Stimulated activated CD4-positive, alpha-beta T cell treated with anti-CD3 and anti-CD28 coated beads, Interleukin-12 subunit alpha, Interleukin-12 subunit beta, amount 100 ng/mL, for 4 hours (primary cell): ENCODE measurements around the gene SYNC.

ENCODE experiments used
- DNase-seq: peaks from one replicate; pipeline ENCODE4 v3.0.0-alpha.2; 2020

The SYNC gene

DNA sequence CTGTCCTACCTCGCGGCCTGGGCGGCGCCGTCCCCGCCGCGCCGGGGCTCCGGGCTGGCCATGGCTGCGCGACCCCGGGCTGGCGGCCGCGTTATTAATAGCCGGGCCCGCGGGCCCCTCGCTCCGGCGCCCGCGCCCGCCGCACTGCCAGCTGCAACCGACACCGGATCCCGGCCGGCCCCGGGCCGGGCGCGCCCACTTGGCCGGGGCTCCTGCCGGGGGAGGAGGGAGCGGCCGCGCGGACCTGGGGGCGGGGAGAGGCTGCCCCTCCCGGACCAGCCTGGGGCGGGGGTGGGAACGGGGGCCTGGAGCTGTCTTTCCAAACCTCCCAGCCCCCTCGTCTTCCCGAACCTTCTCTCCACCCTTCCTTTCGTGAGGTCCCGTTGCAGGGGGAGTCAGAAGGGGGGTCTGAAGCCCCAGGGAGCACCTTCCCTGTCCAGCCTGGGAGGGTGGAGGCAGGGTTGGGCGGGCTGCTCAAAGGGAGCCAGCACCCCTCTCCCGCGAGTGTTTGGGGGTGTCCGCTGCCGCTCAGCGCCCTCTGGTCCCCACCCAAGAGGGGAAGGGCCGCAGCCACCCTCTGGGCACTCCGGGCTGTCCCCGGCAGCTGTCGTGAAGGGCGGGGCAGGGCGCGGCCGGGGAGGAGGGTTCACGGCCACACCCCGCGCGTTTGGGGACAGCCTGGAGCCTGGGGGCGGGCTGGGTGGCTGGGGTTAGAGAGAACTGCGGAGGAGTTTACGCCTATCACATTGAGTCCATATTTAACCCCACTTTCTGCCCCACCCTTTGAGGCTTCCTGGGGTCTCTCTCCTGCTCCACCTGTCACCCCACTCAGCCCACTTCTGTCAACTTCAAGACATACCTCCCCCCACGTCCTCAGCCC lies at the start of gene SYNC:
TSS of gene SYNC (minus strand) at position 172 of the 880 bp plus-strand sequence. CDS start at position 62, 110 bp downstream.
- no peak for DNase-seq

DNA sequence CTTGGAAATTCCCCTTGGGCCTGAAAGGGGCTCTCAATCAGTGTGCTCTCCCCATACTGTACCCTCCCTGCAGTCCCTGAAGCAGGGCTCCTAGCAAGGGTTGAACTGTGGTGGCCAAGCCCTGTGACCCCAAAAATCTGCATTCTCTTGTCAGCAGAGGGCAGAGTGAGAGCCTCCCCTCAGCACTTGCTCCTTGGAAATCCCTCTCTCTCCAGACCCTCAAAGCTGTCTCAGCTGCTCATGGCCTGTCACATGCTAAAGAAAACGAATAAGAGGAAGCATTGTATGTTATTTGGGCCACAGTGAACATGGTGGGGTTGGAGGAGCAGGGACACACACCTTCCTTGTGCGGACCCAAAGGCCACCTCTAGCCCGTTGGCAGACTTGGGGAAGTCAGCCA lies 47.2 kb upstream of the SYNC start:
- no peak for DNase-seq

DNA sequence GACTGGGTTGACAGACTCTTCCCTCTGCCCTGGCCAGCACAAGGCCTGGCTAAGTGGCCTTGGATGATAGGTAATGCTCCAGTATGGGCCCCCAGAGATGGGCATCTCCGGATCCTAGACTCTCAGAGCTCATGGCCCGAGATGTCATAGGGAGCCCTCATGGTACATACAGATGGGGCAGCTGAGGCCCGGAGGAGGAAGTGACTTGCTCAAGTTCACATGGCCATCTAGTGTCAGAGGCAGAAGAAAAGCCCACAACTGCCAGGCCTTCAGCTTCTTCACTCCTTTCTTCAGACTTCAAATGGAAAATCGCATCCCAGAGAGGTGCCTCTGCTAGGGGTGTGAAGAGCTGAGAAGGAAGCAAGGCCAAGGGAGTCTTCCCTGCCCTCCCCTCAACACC lies 46.8 kb upstream of the SYNC start:
- DNase-seq = no peak

DNA sequence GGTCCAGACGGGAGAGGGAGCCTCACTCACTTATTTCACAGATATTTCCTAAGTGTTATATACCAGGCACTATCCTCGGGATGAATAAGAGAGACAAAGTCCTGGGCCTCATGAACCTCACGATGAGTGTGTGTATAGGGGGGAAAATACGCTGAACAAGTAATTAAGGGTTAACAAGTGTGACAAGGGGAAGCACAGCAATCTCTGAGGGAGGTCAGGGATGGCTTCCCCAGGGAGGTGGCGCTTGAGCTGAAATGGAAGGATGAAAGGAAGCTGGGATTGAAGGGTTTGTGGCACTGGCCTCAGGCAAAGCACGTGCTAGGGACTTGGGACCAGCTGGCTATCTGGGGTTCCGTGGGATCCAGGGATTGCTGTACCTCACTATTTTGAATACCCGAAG lies 46.4 kb upstream of the SYNC start:
- no peak for DNase-seq

DNA sequence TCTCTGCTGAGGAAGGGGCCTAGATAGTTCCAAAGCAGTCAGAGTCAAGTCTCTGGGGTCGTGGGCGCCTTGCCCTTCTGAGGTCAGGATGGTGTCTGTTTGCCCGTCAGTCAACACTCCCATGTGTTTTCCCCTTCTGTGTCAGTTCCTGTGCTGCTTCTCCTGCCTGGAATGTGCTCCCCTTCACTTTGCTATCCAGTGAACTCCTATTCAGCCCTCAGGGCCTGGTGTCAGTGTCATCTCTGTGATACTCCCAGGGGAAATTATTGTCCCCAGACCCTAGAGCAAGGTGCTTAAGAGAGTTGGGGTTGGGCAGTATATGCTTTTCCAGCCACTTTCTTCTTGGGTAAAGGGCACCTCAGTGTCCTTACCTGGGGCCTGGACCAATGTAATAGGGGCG lies 45.8 kb upstream of the SYNC start:
- DNase-seq = no peak

DNA sequence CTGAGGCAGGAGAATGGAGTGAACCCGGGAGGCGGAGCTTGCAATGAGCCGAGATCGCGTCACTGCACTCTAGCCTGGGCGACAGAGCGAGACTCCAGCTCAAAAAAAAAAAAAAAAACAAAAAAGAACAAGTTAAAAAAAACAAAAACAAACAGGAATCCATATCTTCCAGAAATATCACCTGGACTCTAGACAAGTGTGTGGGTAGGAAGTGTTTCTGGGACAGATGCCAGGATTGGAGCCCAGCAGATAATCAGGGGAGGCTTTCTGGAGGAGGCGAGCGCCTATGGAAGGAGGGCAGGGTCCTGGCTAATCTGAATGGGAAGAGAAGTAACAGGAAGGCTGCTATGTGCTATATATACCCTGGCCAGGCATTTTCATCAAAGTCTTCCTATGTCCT lies 43.6 kb upstream of the SYNC start:
- DNase-seq = no peak

DNA sequence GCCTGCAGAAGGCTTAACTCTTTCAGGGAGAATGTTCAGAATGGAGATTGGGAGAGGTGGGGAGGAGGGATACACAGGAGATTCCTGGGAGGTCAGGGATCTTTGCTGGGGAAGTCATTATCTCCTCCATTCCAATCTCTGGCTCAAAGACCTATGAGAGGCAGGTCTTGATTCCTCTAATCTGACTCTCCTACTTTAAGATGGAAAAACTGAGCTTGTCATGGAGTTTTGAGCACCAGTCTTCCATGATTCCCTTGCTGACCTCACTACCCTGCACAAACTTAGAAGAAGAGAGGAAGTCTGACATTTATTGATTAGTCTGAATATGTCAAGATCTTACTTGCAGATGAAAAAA lies 41.5 kb upstream of the SYNC start:
- DNase-seq = no peak

DNA sequence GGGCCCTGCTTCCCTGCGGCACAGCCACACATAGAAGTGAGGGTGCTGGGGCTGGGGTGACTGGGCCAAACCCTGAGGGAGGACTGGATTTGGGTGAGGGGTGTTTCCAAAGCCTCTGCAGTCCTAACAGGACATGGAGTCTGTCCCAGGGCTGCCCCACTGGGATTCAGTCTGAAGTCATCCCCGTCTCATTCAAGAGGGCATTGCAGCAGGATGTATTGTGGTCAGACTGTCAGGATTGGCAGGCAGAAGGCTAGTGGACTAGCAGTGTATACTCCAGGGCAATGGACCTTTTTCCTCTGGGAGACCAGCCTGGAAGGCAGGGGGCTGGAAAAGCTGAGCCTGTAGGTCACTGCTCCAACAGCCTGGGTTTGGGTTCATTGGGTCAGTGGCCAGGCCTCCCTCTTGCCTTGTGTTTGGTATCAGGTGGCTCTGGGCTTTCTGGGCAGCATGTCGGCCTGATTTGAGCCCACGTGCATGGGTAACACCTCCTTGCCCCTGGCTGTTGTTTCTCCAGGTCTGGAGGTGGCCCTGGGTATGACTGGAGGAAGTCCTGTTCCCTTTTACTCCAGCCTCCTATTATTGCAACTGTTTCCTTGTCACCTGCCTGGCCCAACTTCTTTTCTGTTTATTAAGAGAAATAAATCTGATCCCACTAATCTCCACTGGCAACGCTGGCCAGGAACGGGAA lies 41.0 kb upstream of the SYNC start:
- no peak for DNase-seq

DNA sequence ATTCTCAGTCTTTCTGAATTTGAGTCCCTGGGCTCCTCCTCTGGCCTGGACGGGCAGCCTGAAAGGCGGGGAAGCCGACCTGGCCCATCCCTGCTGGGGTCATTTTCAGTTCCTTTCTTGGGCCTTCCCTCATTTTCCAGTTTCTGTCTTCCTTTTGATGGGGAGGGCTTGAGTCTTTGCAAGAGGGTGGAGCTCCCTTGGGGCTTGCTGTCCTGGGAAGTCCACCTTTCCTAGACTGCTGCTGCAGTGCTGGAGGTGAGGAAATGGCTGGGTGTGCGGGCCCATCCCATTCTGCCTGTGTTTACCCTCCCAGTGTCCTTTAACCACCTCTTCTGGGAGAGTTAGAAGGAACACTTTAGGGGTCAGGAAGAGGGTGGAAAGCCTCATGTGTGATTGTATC lies 40.4 kb upstream of the SYNC start:
- no peak for DNase-seq

DNA sequence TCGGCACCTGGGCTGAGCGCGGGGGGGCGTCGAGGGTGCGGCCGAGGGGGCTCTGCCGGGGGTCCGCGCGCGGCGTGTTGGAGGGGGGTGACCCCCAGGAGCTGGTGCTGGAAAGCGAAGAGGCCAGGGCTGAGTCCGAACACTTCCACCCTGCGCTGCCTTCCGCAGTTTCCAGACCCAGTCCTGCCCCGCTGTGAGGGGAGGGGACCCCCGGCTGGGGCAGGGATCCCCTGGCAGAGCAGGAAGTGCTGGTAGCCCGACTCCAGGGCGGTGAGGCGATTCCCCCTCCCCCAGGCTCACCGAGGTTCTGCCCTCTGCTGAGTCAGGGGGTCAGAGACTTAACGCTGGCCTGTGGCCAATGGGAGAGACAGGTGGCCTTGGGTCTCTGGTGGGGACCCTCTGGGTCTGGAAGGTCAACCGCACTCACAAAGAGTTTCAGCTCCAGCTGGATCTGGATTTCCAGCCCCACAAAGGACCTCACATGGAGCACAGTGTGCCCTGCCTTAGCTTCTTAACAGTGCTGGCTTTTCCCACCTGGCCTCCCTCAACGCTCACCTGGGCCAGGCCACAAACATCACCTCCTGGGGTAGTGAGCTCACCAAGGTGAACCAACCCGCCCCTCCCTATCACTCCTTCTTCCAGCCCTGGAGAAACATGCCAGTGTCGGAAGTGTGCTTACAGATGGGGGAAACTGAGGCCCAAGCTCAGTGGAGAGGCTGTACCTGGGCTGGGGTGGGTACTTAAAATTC lies 39.8 kb upstream of the SYNC start:
- no peak for DNase-seq

DNA sequence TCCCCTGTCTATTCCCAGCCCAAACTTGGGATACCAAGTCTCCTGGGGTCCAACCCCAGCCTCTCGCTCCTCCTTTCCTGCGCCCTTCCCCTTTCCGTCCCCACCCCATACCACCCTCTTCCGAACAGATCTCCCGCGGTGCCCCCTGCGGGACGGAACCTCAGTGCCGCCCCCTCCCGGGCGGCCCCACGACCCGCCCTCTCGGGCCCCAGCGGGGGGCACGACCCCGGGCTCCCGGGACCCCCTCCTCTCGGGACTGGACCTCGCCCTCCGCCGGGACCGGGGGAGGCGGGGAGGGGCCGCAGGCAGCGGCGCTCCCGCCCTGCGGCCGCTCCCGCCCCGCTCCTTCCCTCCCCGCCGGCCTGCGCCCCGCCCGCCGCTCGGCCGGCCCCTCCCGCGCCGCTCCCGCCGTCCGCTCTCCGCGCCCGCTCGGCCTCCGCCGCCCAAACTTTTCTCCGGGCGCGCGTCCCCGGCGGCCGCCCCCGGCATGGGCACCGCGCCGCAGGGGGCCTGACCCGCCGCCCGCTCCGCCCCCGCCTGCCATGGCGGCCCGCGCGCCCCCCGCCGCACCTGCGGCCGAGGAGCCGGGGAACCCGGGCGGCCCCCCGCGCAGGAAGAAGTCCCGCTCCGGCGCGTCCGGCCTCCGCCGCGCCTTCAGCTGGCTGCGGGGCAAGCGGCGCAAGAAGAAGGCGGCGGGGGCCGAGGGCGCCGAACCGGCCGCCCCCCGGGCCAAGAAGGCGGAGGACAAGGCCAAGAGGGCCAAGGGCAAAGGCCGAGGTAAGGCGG lies 39.0 kb upstream of the SYNC start:
- no peak for DNase-seq

DNA sequence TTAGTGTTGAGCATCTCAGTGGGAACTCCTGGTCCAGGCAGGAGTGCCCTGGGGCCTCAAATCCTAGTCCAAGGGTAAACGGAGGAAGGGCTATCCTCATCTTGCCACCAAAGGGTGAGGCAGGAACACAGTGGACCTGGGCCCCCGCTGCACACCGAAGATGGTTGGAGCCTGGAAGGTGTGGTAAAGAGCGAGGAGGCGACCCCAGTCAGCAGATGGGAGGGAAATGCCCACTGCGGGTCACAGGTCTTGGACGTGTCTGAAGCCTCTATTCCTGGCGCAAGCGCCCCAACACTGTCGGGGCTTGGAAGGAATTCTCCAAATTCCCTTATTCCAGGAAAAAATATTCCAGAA lies 38.5 kb upstream of the SYNC start:
- DNase-seq = no peak

DNA sequence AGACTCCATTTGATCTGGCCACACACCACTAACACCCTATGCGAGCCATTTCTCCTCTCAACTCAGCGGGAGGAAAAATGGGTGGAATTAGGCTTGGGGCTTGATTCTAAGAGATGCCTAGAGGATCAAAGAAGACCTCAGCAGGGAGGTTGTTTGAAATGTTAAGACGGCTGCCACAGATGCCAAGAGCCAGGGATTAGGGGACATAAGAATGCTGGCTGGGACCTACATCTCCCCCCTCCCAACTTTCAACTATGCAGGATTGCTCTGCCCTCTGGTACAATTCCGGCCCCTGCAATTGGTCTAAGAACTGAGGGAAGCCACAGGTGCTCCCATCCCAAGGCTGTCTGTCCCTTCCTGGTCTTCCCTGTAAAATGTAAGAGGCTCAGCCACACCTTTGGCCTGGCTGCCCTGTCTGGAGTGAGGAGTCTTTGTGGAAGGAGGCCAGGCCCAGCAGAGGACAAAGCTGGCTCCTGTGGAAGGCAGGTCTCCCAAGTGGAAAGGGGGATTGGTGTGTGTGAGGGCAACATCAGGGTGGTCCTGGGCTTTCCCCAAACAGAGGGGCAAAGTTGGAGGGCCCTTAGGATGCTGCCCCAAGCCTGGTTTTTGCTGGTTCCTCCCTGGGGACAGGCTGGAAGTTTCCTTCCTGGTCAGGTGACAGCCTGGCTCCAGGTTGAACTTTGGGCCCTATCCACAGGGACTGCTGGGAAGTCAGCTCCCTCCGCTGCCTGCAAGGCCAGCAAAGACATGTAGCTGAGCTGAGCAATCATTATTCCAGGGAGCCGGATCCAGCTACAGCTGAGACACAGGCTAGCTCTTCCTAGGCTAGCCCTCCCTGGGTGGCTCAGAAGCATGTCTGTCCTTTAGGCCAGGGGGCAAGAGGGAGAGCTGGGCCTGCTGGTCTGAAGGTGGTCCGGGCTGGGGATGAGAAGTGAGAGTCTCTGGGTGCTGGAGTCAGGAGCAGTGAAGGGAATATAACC lies 34.5 kb upstream of the SYNC start:
- no peak for DNase-seq

DNA sequence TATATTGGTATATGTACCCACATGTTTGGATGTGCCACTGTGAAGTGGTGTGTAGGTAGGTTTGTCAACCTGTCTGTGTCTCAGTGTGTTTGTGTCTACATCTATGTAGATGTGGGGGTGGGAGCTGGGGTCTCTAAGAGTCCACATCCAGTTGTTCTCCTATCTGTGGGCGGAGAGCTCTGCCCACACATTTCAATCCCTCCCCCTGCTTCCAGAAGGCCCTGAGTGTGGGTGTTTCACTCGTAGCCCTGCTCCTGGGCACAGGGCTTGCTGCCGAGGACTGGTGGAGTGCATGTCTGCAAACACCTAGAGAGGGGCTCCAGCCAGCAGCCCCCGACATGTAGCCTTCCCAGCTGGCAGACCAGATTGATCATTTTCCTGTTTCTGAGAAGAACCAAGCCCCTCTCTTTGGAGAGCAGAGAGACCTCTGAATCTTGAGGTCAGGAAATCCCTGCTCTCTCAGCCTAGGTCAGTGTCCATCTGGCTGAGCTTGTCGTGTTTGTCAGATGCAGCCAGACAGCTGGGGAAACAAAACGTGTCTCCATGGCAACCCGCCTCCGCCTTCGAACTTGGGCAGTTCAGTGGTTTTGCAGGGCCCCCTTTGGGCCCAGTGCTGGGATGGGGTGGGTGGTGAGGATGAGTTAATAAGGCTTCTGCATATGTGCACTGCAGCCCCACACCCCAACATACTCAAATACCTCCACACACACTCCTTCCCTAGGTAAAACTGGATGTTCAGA lies 31.2 kb upstream of the SYNC start:
- no peak for DNase-seq

DNA sequence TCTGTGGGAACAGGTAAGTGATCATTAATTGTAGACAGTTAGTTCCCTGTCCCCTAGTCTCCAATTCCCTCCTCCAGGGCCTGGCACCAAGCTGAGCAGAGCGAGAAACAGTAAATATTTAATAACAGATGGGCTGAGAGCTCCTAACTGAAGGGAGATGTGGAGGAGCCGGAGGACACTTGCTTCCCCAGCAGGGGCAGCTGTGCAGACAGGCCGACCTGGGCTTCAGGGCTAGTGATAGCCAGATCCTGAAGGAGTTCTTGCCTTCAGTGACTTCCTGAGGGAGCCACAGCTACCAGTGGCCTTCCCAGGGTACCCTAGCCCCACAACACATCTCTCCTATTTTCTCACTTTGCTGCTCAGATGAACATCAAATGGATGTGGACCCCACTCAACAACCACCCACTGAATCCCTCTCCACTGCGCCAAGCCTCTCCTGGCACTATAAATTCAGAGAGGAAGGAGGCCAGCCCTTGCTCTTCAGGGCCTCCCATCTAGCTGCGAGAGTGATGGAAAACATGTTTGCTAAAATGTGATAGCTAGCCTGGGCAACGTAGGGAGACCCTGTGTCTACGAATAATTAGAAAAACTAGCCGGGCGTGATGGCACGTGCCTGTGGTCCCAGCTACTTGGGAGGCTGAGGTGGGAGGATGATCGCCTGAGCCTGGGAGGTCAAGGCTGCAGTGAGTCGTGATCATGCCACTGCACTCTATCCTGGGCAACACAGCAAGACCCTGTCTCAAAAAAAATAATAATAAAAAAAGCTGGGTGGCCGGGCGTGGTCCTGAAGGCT lies 26.9 kb upstream of the SYNC start:
- no peak for DNase-seq

DNA sequence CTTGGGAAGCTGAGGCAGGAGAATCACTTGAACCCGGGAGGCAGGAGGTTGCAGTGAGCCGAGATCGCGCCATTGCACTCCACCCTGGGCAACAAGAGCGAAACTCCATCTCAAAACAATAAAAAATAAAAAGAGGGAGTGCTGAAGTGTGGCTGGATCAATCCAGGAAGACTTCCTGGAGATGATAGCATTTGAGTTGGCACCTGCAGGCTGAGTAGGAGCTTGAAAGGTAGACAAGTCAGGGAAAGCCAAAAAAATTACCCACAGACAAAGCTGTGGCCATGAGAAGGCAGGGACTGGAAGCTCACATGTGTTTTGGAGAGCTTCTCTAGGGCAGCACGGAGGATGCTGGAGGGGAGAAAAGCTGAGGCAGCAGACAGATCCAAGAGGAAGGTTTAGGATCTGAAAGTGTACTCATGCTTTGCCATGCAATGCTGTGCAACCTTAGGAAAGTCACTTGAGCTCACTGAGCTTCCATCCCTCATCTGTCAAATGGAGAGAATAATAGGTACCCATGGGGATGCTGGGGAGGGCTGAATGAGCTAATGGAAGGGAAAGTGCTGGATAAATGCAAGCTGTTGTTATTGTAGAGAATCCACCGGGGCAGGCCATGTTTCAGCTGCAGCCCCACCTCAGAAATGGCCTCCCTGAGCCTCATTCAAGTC lies 26.0 kb upstream of the SYNC start:
- DNase-seq = no peak

DNA sequence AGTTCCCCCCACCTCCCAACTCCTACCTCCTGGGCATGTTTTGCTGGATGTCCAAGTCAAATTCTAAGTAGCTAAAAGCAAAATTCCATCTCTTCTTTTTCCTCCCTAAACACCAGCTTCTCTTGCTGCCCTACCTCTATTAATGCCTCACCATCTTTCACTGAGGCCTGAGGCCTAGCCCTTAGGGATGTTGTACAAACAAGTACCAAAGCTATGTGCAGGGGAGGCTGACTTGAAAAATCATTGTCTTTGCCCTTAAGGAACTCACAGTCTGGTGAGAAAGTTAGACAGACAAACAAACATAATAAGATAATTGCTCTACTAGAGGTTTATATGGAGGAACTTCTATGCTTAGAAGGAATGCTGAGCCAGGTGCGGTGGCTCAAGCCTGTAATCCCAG lies 25.3 kb upstream of the SYNC start:
- no peak for DNase-seq

DNA sequence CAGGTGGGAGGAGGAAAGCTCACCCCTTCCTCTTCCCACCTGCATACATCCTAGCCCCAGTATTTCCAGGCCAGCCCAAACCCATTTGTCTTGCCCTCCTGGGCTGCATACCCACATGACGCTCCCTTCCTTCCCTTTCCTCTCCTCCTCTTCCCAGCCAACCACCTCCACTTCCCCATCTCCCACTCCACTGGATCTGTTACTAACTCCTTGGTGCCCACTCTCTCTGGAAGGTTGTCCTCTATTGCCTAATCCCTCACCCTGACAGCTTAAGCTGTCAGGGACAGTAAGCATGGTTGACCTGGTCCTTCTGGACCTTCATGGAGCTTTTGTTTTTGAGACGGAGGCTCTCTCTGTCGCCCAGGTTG lies 23.0 kb upstream of the SYNC start:
- no peak for DNase-seq

DNA sequence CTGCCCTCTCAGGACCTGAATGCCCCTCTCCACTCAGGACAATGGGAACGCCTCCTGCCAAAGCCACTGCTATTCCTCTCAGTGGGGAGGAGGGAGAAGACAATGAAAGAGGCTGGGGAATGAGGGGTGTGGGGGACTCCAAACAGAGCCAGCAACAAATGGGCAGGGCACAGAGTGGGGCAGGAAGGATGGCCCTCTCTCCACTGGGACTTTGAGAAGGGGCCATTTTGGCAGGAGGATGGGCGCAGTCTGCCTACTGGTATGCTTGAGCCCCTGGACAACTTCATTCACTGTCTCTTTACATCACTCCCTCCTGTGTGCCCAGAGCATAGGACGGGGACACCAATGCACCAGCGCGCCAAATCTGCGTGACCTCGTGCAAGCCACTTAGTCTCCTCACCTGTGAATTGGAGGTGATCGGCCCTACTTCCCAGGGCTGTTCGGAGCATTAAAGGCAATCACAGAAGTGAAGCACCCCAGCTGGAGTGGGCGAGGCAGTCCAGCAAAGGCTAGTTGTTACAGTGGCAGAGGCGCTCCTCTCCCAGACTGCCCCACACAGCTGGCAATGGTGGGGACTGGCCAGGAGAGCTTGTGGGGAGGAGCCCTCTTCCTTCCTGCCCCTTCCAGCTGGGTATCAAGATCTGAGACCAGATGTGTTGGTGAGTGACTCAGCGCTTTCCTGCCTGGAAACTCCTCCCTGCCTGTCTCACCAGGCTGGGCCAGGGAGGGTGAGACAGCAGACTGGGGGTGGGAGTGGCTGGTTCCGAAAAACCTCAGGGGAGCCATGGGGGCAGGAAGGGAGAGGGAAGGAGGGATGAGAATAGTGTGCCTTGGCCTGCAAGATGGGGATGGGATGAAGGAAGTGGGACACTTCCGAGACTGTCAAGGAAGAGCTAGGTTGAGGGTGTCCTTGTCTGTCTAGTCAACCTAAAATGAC lies 22.4 kb upstream of the SYNC start:
- DNase-seq = no peak
